Stimulated activated naive CD8-positive, alpha-beta T cell treated with anti-CD3 and anti-CD28 coated beads, Interleukin-15, amount 100 ng/mL, for 72 hours (primary cell): ENCODE data around the gene MYL2.

Experiments
- ATAC-seq: fragments of 150-1000 bp; cut with Tn5 transposase; 2 replicates; pipeline ENCODE4 v1.10.0; 2021; ENCODE audit warnings: mild to moderate bottlenecking, moderate library complexity
- DNase-seq, 2 donors: peaks; one replicate each; pipeline ENCODE4 v3.0.0; 2021 to 2022
- H3K27ac Mint-ChIP-seq, 2 donors: one replicate each; pipeline ENCODE4 v1.8.0; 2022; ENCODE audit warnings: mild to moderate bottlenecking in 2 of 2, mixed read lengths in 2 of 2, moderate library complexity in 2 of 2
- H3K27me3 Mint-ChIP-seq: one replicate; pipeline ENCODE4 v1.8.0; 2022; ENCODE audit warnings: mixed read lengths
- H3K4me1 Mint-ChIP-seq: one replicate; pipeline ENCODE4 v1.8.0; 2022; ENCODE audit warnings: mild to moderate bottlenecking, mixed read lengths
- H3K4me3 Mint-ChIP-seq, 2 donors: one replicate each; pipeline ENCODE4 v1.8.0; 2022; ENCODE audit warnings: mild to moderate bottlenecking in 2 of 2, mixed read lengths in 2 of 2, moderate library complexity in 1 of 2
- H3K9me3 Mint-ChIP-seq, 2 donors: one replicate each; pipeline ENCODE4 v1.8.0; 2022; ENCODE audit warnings: mixed read lengths in 2 of 2

Gene MYL2

GRCh38 chr12:110916295-110916875 is 4.0 kb downstream of the MYL2 start:
- Mint-ChIP-seq H3K9me3 (no peaks in the 10 kb centered on the region), H3K27me3 (peaks cover 15% of the 10 kb centered on the region), H3K27ac (no peak overlapping the region), H3K4me1 (no peaks in the 10 kb centered on the region), H3K4me3 (no peak overlapping the region)
- ATAC-seq (no peak), DNase-seq (no peak)

- no peak overlapping the region for H3K4me3 Mint-ChIP-seq
- H3K27me3 Mint-ChIP-seq, result no peaks in the 10 kb centered on the region
- no peak overlapping the region for H3K27ac Mint-ChIP-seq
- no peaks in the 10 kb centered on the region for H3K9me3 Mint-ChIP-seq
- DNase-seq, result no peak
- ATAC-seq, result no peak
- H3K4me1 Mint-ChIP-seq, result no peaks in the 10 kb centered on the region
These were observed 7.0 kb downstream of the MYL2 start for GRCh38 chr12:110913119-110914056.

GRCh38 chr12:110912263-110912662 is 8.1 kb downstream of the MYL2 start:
- Mint-ChIP-seq H3K4me3 (no peak overlapping the region), H3K27me3 (no peaks in the 10 kb centered on the region), H3K4me1 (no peaks in the 10 kb centered on the region), H3K9me3 (no peaks in the 10 kb centered on the region), H3K27ac (no peak overlapping the region)
- DNase-seq, result no peak
- no peak for ATAC-seq

- DNase-seq (no peak), ATAC-seq (no peak)
- Mint-ChIP-seq H3K4me1 (no peaks in the 10 kb centered on the region), H3K27me3 (no peaks in the 10 kb centered on the region), H3K9me3 (no peaks in the 10 kb centered on the region), H3K27ac (no peak overlapping the region), H3K4me3 (no peak overlapping the region)
These were observed 11.8 kb downstream of the MYL2 start for GRCh38 chr12:110908377-110909152.

GRCh38 chr12:110907583-110907982 is 12.8 kb downstream of the MYL2 start:
- ATAC-seq, result no peak
- Mint-ChIP-seq H3K9me3 (no peaks in the 10 kb centered on the region), H3K4me1 (no peaks in the 10 kb centered on the region), H3K27me3 (no peaks in the 10 kb centered on the region), H3K4me3 (no peak overlapping the region), H3K27ac (no peak overlapping the region)
- no peak for DNase-seq

- ATAC-seq (no peak), DNase-seq (no peak)
- Mint-ChIP-seq H3K4me1 (no peaks in the 10 kb centered on the region), H3K27ac (no peak overlapping the region), H3K9me3 (no peaks in the 10 kb centered on the region), H3K27me3 (no peaks in the 10 kb centered on the region), H3K4me3 (no peak overlapping the region)
These were observed 13.4 kb downstream of the MYL2 start for GRCh38 chr12:110906985-110907384.

GRCh38 chr12:110906516-110906915 is 13.9 kb downstream of the MYL2 start:
- DNase-seq, result no peak
- H3K9me3 Mint-ChIP-seq, result no peaks in the 10 kb centered on the region
- H3K4me3 Mint-ChIP-seq, result no peak overlapping the region
- H3K4me1 Mint-ChIP-seq, result no peaks in the 10 kb centered on the region
- H3K27me3 Mint-ChIP-seq, result no peaks in the 10 kb centered on the region
- no peak for ATAC-seq
- H3K27ac Mint-ChIP-seq, result no peak overlapping the region

- Mint-ChIP-seq H3K4me1 (no peaks in the 10 kb centered on the region), H3K9me3 (no peaks in the 10 kb centered on the region), H3K4me3 (no peak overlapping the region), H3K27me3 (no peaks in the 10 kb centered on the region), H3K27ac (no peak overlapping the region)
- no peak for DNase-seq
- ATAC-seq, result peak; percentile 52
These were observed 14.3 kb downstream of the MYL2 start for GRCh38 chr12:110906083-110906482.

- no peak for ATAC-seq
- Mint-ChIP-seq H3K4me3 (no peak overlapping the region), H3K27me3 (no peaks in the 10 kb centered on the region), H3K4me1 (no peaks in the 10 kb centered on the region), H3K9me3 (no peaks in the 10 kb centered on the region), H3K27ac (no peak overlapping the region)
- DNase-seq, result no peak
These were observed 16.9 kb downstream of the MYL2 start for GRCh38 chr12:110903511-110903910.

GRCh38 chr12:110901401-110901800 is 19.0 kb downstream of the MYL2 start:
- Mint-ChIP-seq H3K4me1 (no peaks in the 10 kb centered on the region), H3K27me3 (no peaks in the 10 kb centered on the region), H3K27ac (no peak overlapping the region), H3K9me3 (no peaks in the 10 kb centered on the region), H3K4me3 (no peak overlapping the region)
- no peak for DNase-seq
- ATAC-seq, result no peak

GRCh38 chr12:110896559-110896958 is 23.8 kb downstream of the MYL2 start:
- Mint-ChIP-seq H3K4me3 (no peak overlapping the region), H3K4me1 (peaks cover 18% of the 10 kb centered on the region), H3K9me3 (no peaks in the 10 kb centered on the region), H3K27me3 (peaks cover 27% of the 10 kb centered on the region), H3K27ac (peak overlapping the region in 1 of 2 donors; percentile 34)
- DNase-seq, result no peak
- no peak for ATAC-seq

- no peak overlapping the region for H3K4me3 Mint-ChIP-seq
- no peak for ATAC-seq
- H3K27ac Mint-ChIP-seq, result no peak overlapping the region
- no peaks in the 10 kb centered on the region for H3K9me3 Mint-ChIP-seq
- DNase-seq, result peak in 1 of 2 donors; percentile 3
- H3K4me1 Mint-ChIP-seq, result peaks cover 18% of the 10 kb centered on the region
- peaks cover 29% of the 10 kb centered on the region for H3K27me3 Mint-ChIP-seq
These were observed 26.4 kb downstream of the MYL2 start for GRCh38 chr12:110893956-110894355.

GRCh38 chr12:110889361-110889760 is 31.0 kb downstream of the MYL2 start:
- Mint-ChIP-seq H3K9me3 (no peaks in the 10 kb centered on the region), H3K27ac (no peak overlapping the region), H3K27me3 (peaks cover 20% of the 10 kb centered on the region), H3K4me1 (peaks cover 21% of the 10 kb centered on the region), H3K4me3 (no peak overlapping the region)
- ATAC-seq (no peak), DNase-seq (no peak)

- Mint-ChIP-seq H3K27me3 (peaks cover 12% of the 10 kb centered on the region), H3K9me3 (no peaks in the 10 kb centered on the region), H3K4me3 (peak overlapping the region; percentile 85 to 95), H3K27ac (peak overlapping the region in 1 of 2 donors; percentile 93), H3K4me1 (peaks cover 16% of the 10 kb centered on the region)
- ATAC-seq, result no peak
- DNase-seq, result no peak
These were observed 32.0 kb downstream of the MYL2 start for GRCh38 chr12:110888256-110888991.

- ATAC-seq (no peak), DNase-seq (no peak)
- Mint-ChIP-seq H3K4me3 (no peak overlapping the region), H3K9me3 (peaks cover 0 to 7% of the 10 kb centered on the region in 2 donors), H3K27me3 (peaks cover 7% of the 10 kb centered on the region), H3K27ac (peak overlapping the region in 1 of 2 donors; percentile 66), H3K4me1 (peaks cover 6% of the 10 kb centered on the region)
These were observed 35.1 kb downstream of the MYL2 start for GRCh38 chr12:110885152-110885840.
